B cell (primary cell): ENCODE measurements around the gene GIMAP2.
"Not testable (repeated sequence)": the region's sequence is repeated elsewhere in the genome, so short reads cannot be mapped to it uniquely, and the experiment has no call there.

Source experiments
- EZH2 ChIP-seq: IDR thresholded peaks from 2 replicates; pipeline ENCODE4 v1.6.1; 2012; ENCODE audit warnings: borderline replicate concordance, low read depth, mild to moderate bottlenecking, moderate library complexity, low read length; ENCODE audit not compliant: insufficient read depth, poor library complexity, severe bottlenecking
- TF ChIP-seq, protein P1 (sequence below): fragments of 200-600 bp; IDR thresholded peaks from one replicate; pipeline ENCODE4 v1.8.0; 2022; ENCODE audit warnings: antibody characterized with exemption, mild to moderate bottlenecking

DNA sequence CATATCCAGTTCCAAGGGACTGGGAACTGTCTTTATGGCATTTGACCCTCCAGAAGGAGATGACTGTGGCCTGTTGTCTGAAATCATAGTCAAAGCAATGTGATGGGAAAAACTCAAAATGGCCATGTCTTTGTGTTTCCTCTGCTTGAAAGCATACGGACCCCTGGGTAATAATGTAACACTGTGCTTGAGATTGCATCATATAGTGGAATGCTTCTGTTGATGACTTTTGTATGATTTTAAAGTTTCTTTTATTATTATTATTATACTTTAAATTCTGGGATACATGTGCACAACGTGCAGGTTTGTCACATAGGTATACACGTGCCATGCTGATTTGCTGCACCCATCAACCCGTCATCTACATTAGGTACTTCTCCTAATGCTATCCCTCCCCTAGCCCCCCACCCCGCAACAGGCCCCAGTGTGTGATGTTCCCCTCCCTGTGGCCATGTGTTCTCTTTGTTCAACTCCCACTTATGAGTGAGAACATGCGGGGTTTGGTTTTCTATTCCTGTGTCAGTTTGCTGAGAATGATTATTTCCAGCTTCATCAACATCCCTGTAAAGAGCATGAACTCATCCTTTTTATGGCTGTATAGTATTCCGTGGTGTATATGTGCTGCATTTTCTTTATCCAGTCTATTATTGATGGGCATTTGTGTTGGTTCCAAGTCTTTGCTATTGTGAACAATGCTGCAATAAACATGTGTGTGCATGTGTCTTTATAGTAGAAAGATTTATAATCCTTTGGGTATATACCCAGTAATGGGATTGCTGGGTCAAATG is 13.5 kb upstream of the GIMAP2 start:
- TF ChIP-seq, protein P1, sequence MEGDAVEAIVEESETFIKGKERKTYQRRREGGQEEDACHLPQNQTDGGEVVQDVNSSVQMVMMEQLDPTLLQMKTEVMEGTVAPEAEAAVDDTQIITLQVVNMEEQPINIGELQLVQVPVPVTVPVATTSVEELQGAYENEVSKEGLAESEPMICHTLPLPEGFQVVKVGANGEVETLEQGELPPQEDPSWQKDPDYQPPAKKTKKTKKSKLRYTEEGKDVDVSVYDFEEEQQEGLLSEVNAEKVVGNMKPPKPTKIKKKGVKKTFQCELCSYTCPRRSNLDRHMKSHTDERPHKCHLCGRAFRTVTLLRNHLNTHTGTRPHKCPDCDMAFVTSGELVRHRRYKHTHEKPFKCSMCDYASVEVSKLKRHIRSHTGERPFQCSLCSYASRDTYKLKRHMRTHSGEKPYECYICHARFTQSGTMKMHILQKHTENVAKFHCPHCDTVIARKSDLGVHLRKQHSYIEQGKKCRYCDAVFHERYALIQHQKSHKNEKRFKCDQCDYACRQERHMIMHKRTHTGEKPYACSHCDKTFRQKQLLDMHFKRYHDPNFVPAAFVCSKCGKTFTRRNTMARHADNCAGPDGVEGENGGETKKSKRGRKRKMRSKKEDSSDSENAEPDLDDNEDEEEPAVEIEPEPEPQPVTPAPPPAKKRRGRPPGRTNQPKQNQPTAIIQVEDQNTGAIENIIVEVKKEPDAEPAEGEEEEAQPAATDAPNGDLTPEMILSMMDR = not testable (repeated sequence)
- not testable (repeated sequence) for TF ChIP-seq EZH2
